Measurements from ENCODE around the gene APBB3.

The APBB3 gene

DNA sequence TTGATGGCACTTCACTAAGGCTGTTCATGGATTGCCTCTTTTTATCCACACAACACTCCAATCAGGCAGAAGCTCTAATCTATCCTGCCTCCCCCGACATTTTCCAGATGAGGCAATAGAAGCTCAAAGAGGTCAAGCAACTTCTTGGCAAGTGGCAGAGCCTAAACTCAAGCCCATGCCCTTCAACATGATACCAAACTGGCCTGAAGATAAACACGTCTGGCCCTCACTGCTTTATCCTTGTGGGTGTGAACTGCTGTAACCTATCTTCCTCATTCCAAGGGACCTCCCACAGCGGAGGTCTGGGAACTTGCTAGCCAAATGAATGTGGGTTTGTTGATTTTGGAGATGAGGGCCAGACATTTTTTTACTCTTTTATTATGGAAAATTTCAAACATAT is 9.8 kb upstream of the APBB3 start:
- DNase-seq, result no peak

GRCh38 chr5:140573683-140574082 is 9.3 kb upstream of the APBB3 start:
- no peak for DNase-seq

DNA sequence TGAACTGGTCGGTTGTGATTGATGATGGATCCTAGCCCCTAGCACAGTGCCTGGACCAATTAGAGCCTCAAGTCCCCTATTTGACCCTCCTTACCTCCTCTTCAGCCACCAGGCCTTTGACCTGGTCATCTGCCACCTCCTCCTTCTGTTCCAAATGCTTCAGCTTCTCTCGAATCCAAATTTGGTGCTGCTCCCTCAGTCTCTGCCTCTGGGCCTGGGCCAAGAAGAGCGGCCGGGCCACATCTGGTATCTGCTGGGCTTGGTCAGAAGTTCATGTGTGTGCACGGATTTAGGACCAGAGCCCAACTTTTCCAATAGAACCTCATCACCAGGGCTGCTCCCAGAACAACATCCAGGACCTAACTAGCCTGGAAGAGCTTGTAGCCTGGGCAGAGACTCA is 6.7 kb upstream of the APBB3 start:
- no peak for DNase-seq

DNA sequence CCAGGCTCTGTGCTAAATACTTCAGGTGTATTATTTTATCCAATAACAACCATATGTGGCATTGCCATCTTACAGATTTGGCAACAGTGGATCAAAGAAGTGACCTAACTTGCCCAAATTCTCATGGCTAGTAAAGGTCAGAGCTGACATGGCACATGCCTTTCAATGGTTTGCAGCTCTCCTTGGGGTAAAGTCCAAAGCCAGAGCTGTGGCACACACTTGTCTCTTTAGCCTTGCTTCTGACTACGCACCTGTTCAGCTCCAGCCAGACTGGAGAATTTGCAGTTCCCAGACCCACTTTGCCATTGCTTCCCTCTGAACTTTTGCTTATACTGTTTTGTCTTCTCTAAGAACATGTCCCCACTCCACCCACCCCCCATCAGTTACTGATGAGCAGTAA is 6.1 kb upstream of the APBB3 start:
- no peak for DNase-seq

DNA sequence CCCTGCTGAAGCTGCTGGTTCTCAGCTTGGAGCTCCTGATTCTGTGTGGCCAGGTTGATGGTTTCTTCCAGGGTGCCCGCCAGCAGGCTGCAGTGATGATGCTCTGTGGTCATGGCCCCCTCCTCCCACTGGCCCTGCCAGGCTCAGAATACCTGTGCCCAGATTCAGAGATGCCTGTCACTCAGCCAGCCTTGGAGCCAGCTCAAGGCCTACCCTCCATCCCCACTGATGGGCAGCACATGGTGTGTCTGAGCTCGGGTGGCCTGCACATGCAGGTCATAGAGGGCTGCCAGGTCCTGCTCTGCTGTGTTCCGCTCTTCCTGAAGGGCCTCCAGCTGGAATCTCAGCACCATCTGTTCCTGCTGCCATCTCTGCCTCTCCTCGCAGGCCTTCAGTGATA is 5.7 kb upstream of the APBB3 start:
- DNase-seq, result no peak

DNA sequence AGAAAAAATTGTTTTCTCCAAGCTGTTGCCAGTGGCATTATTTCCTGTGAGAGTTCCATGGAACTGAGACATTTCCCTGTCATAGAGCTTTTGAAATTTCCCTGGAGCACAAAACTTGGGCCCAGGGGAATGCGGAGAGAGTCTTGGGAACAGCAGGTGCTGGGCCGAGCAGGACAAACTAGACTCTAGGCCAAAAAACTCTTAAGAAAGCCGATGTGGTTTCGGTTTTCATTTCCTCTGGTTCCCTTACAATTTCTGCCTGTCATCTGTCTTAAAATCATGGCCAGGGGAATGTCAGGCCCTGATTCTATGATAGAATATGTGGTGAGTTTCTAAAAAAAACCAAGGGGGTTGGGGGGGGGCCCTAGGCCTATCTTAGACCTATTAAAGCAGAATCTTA is 4.8 kb upstream of the APBB3 start:
- peak; percentile 47 for DNase-seq

- DNase-seq, result no peak
Observed at GRCh38 chr5:140568443-140569063, 4.2 kb upstream of the APBB3 start.

GRCh38 chr5:140567871-140568270 is 3.5 kb upstream of the APBB3 start:
- DNase-seq, result no peak

- DNase-seq, result no peak
Observed at GRCh38 chr5:140567136-140567818, 2.9 kb upstream of the APBB3 start.

GRCh38 chr5:140566665-140567064 is 2.3 kb upstream of the APBB3 start:
- no peak for DNase-seq

- no peak for DNase-seq
Observed at GRCh38 chr5:140565780-140566095, 1.3 kb upstream of the APBB3 start.

GRCh38 chr5:140565024-140565779 is 804 bp upstream of the APBB3 start:
- DNase-seq, result no peak

GRCh38 chr5:140563596-140563995 is 802 bp downstream of the APBB3 start:
- DNase-seq, result no peak

DNA sequence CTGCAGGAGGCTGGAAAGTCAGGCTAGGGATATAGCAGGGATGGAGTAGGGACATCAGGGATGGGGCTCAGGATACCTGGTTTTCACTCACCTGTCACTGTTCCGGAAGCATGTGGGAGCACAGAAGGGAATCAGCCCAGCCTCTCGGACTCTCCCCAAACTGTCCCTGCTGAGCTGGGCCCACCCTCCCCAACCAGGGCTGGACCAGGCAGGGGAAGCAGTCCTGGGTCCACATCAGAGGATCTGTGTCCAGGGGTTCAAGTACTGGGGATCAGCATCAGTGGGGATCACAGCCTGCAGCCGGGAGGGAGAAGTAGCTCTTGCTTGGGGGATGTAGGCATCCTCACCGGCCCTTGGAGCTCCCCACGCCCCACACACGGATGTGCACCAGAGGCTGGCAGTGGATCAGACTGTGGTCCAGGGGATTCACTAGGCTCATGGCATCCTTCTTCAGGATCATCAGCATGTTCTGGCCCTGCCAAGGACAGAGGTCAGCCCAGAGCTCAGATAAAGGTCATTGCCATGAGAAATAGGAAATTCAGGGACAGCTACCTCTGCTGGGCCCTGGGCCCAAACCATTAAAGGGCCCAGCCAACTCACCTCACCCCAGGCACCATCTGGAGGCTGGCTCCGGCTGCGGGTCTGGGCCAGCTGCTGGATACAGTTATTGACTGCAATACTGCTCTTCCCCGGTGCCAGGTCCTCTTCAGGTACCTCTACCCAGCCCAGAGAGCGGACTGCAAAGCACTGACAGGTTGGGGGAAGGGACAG is 2.5 kb downstream of the APBB3 start:
- DNase-seq, result no peak

- no peak for DNase-seq
Observed at GRCh38 chr5:140560227-140560626, 4.2 kb downstream of the APBB3 start.

DNA sequence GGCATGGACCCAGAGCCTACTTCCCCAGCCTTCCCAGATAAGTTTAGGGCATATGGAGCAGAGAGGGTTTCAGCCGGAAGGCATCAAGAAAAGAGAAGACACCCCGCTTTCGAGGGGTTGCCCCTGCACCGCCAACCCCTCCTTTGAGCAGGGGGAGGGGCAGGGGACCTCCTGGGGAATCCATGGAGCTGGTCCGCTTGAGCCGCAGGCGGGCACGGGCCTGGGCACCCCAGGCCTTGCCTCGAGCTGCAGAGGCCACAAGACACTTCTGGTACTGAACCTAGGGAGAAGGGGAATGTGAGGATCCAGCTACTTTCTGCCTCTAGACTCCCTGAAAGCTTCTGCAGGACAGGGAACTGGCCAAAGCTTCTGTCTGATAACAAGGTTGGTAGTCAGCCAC is 5.9 kb downstream of the APBB3 start:
- no peak for DNase-seq

DNA sequence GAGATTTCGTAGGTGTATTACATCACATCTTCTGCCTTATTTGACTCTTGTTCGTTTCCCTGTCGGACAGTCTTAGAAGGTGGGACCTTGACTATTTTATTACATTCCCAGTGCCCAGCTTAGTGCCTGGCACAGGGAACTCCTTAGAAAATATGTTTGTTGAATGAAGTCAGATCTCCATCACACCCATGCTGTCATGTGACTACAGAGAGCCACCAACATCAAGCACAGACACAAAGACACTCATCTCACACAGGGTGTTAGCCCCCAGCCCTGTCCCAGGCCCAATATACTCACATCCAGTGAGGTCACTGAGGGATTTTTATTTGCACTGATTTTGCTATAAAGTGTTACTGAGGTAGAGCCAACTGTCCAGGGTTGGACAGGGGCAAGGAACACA is 6.4 kb downstream of the APBB3 start:
- DNase-seq, result no peak

GRCh38 chr5:140557136-140557805 is 7.1 kb downstream of the APBB3 start, which contains the start of gene SRA1:
Gene SRA1, minus strand, starts transcription at chr5:140557473. Its CDS starts 21 bp downstream, at chr5:140557452.
- peak; percentile 88 for DNase-seq

- no peak for DNase-seq
Observed at GRCh38 chr5:140556438-140556837, 8.0 kb downstream of the APBB3 start.

DNA sequence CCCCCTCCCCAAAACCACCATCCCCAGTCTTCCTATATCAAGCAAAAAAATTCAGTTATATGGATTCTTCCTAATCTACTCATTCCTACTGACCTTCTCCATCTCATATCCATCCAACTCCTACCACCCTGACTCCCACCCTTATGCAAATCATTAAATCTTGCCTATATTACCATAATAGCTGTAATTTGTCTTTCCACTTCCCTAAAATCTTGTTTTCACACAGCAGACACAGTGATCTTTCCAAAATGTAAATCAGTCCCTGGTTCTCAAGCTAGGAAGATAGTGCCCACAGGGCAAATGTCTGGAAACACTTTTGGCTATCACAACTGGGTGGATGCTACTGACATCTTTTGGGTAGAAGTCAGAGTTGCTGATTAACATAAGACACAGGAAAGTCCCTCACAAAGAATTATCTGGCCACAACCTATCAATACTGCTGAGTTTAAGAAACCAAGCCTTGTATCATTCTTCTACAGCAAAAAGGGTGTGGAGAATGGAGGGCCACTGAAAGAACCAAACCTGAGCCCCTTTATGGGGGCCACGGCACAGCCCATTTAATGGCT is 8.6 kb downstream of the APBB3 start:
- peak; percentile 25 for DNase-seq

DNA sequence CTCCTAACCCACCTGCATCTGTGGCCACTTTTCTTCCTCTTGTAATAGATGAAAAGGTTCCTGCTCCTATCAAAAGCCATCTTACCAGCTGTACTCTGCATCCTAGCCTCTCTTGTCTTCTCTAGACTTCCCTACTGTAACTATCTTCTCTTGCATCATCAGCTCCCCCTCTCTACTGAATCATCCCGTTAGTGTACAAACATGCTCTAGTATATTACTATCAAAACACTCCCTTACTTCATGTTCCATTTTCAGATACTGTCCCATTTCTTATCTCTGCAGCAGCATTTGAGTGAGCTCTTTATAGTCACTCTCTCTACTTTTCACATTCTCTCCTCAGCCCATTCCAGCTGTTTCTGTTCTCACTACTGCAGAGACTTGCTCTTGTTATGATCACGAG is 9.9 kb downstream of the APBB3 start:
- DNase-seq, result no peak

GRCh38 chr5:140553657-140554056 is 10.7 kb downstream of the APBB3 start:
- DNase-seq, result no peak

DNA sequence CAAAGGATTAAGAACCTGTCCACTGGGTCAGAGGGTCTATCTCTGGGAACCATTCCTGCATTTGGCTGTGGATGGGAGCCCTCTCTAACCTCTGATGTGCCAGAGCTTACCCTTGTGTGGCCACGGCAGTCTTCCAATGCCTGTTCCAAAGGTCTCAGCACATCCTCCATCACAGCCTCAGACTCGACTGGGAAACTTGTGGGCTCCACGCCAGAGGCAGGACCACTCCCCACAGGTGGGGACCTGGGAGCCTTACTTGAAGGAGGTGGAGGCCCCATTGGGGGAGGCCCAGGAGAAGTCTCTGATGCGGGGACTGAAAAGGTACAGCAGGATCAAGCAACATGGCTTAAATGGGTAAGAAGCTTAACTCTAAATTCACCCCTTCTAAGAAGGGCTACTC is 12.5 kb downstream of the APBB3 start:
- DNase-seq, result no peak

Data from CD4-positive, alpha-beta T cell treated with Interleukin-21 for 1 hour (primary cell).